OCI-LY3 (cell line): ENCODE results near the gene IGFBP7.

ENCODE experiments used
- H2AFZ ChIP-seq: fragments of 200-600, 300-600 bp; shearing (Covaris generic); 2 replicates; pipeline ENCODE4 v1.6.0; 2014; ENCODE audit warnings: antibody characterized with exemption, low read depth, low read length
- H3K27ac ChIP-seq: fragments of 200-600, 300-600 bp; sonication (generic); 2 replicates; pipeline ENCODE4 v1.5.1; 2014; ENCODE audit warnings: mild to moderate bottlenecking, low read length, moderate library complexity, mixed read lengths
- H3K27me3 ChIP-seq: fragments of 200-600, 300-600 bp; sonication (generic); 2 replicates; pipeline ENCODE4 v1.6.1; 2014; ENCODE audit warnings: low read depth, low read length, mixed read lengths
- H3K36me3 ChIP-seq: fragments of 200-600, 300-600 bp; sonication (generic); replicated peaks from 2 replicates; pipeline ENCODE3; 2014; ENCODE audit warnings: low read depth, low read length, mixed read lengths
- H3K4me1 ChIP-seq: fragments of 300-600, 200-600 bp; sonication (generic); 2 replicates; pipeline ENCODE4 v1.6.1; 2014; ENCODE audit warnings: low read length, mixed read lengths
- H3K4me2 ChIP-seq: fragments of 200-600, 300-600 bp; sonication (generic); 2 replicates; pipeline ENCODE4 v1.6.1; 2014; ENCODE audit warnings: low read length, mixed read lengths
- H3K4me3 ChIP-seq: fragments of 300-600, 200-600 bp; sonication (generic); 2 replicates; pipeline ENCODE4 v1.5.1; 2014; ENCODE audit warnings: antibody characterized with exemption, mild to moderate bottlenecking, low read length, moderate library complexity
- H3K79me2 ChIP-seq: fragments of 300-600, 200-600 bp; shearing (Covaris generic); 2 replicates; pipeline ENCODE4 v1.6.1; 2014; ENCODE audit warnings: mild to moderate bottlenecking, low read length, mixed read lengths
- H3K9ac ChIP-seq: fragments of 300-600, 200-600 bp; shearing (Covaris generic); 2 replicates; pipeline ENCODE4 v1.6.0; 2014; ENCODE audit warnings: mild to moderate bottlenecking, low read length, moderate library complexity
- H3K9me3 ChIP-seq: fragments of 200-600, 300-600 bp; shearing (Covaris generic); 2 replicates; pipeline ENCODE4 v1.6.1; 2014; ENCODE audit warnings: low read length, mixed read lengths; ENCODE audit not compliant: insufficient read depth
- H4K20me1 ChIP-seq: fragments of 200-600, 300-600 bp; sonication (generic); 2 replicates; pipeline ENCODE4 v1.6.1; 2016; ENCODE audit warnings: low read length, mixed read lengths; ENCODE audit not compliant: insufficient read depth
- EZH2phosphoT487 ChIP-seq: fragments of 200-600 bp; shearing (Covaris generic); IDR thresholded peaks from 2 replicates; pipeline ENCODE4 v1.6.1; 2018; ENCODE audit warnings: antibody characterized with exemption, mixed run types, low read depth
- TF ChIP-seq, protein P1 (sequence below): fragments of 200-600, 300-600 bp; sonication (generic); IDR thresholded peaks from 2 replicates; pipeline ENCODE4 v1.5.1; 2014; ENCODE audit warnings: antibody characterized with exemption, low read length, low read depth

The IGFBP7 gene

DNA sequence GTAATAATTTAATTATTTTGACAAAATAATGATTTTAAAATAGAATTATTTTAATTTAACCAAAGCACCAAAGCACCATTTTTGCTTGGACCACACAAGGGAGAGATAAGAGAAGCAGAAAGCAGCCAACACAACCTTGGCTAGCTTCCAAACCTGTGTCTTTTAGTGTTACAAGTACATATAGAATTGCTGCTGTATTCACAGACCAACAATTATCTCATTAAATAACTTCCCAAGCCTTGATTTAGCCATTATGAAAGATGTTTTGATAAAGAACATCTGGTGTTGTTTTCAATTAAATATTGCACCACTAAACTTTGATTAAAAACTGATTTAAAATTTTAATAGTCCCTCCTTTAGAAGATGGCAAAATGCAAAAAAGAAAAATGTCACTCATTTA is 14.0 kb upstream of the IGFBP7 start:
- Histone ChIP-seq H3K36me3 (no peaks in the 10 kb centered on the region), H2AFZ (no peak overlapping the region), H3K27ac (no peak overlapping the region), H3K9ac (no peak overlapping the region), H3K4me2 (no peak overlapping the region), H4K20me1 (no peaks in the 10 kb centered on the region), H3K4me1 (no peaks in the 10 kb centered on the region), H3K9me3 (no peaks in the 10 kb centered on the region), H3K79me2 (no peaks in the 10 kb centered on the region), H3K27me3 (peaks cover 5% of the 10 kb centered on the region; the same call in 1 of the 2 replicates), H3K4me3 (no peak overlapping the region)
- TF ChIP-seq, protein P1, sequence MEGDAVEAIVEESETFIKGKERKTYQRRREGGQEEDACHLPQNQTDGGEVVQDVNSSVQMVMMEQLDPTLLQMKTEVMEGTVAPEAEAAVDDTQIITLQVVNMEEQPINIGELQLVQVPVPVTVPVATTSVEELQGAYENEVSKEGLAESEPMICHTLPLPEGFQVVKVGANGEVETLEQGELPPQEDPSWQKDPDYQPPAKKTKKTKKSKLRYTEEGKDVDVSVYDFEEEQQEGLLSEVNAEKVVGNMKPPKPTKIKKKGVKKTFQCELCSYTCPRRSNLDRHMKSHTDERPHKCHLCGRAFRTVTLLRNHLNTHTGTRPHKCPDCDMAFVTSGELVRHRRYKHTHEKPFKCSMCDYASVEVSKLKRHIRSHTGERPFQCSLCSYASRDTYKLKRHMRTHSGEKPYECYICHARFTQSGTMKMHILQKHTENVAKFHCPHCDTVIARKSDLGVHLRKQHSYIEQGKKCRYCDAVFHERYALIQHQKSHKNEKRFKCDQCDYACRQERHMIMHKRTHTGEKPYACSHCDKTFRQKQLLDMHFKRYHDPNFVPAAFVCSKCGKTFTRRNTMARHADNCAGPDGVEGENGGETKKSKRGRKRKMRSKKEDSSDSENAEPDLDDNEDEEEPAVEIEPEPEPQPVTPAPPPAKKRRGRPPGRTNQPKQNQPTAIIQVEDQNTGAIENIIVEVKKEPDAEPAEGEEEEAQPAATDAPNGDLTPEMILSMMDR: no peak
- TF ChIP-seq EZH2phosphoT487: no peak

DNA sequence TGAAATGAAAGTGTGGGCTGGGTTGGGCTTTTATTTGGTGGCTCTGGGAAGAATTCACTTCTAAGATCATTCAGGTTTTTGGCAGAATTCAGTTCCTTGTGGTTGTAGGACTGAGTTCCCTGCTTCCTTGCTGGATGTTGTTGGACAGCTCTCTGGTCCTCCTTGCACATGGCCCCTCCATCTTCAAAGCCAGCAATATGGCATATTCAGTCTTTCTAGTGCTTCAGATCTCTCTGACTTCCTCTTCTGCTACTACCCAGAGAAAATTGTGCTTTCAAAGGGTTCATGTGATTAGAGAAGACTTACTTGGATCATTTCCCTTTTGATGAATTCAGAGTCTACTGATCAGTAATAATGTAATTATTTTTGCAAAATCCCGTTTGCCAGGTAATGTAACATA is 12.8 kb upstream of the IGFBP7 start:
- Histone ChIP-seq H3K36me3 (no peaks in the 10 kb centered on the region), H2AFZ (no peak overlapping the region), H3K4me1 (no peaks in the 10 kb centered on the region), H3K9me3 (no peaks in the 10 kb centered on the region), H3K4me3 (no peak overlapping the region), H3K27me3 (peaks cover 8% of the 10 kb centered on the region), H3K4me2 (no peak overlapping the region), H3K9ac (no peak overlapping the region), H3K27ac (no peak overlapping the region), H3K79me2 (no peaks in the 10 kb centered on the region), H4K20me1 (no peaks in the 10 kb centered on the region)
- TF ChIP-seq, protein P1: no peak

DNA sequence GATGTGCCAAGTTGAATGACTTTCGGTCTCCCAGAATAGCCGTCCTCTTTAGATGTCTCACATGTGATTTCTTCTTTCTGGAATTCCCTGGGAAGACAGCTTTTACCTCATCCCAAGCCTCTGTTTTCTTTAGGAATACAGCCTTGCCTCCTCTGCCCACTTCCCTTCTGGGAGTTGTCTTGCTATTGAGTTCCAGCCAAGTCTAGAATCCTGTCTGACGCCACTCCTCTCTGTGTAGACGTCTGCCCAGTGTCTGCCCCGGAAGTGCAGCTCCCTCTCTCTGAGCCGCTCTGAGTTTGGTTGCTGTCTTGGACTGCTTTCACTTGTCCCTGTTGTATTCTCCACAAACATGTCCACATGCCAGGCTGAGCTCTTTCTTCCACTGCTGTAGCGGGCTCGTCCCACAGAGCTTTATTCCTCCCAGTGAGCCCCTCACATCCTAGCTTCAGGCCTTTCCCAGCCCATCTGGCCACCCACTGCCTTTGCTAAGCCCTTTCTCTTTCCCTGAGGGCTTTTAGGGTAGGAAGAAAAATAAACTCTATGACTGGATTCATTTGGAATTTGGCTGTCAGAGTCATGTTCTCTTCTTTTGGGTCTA is 9.0 kb upstream of the IGFBP7 start:
- H3K9me3 ChIP-seq: no peaks in the 10 kb centered on the region
- H3K27me3 ChIP-seq: peaks cover 13% of the 10 kb centered on the region
- no peak overlapping the region for H3K4me3 ChIP-seq
- H3K36me3 ChIP-seq: no peaks in the 10 kb centered on the region
- H3K9ac ChIP-seq: no peak overlapping the region
- no peaks in the 10 kb centered on the region for H3K4me1 ChIP-seq
- H3K79me2 ChIP-seq: no peaks in the 10 kb centered on the region
- no peak overlapping the region for H3K27ac ChIP-seq
- TF ChIP-seq, protein P1: no peak
- TF ChIP-seq EZH2phosphoT487: no peak
- H4K20me1 ChIP-seq: no peaks in the 10 kb centered on the region
- H2AFZ ChIP-seq: no peak overlapping the region
- no peak overlapping the region for H3K4me2 ChIP-seq

DNA sequence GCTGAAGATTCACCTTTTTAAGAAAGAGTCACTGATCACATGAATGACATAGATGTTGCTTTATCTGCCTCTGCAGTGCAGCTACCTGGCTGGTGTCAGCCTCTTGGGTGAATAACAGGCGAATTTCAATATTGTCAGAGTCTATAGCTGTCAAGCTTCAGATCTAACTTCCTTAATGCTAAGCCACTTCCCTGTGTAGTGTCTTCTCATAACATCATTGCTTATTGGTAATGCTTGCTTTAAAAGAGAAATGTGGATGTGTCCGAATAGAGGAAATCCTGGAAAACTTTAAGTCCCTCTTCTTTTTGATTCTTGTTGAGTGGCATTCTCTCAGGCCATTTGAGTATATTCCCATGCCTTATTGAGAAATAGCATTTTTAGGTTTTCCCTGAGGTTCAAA is 7.3 kb upstream of the IGFBP7 start:
- no peaks in the 10 kb centered on the region for H3K4me1 ChIP-seq
- H3K9ac ChIP-seq: no peak overlapping the region
- no peak overlapping the region for H3K4me3 ChIP-seq
- H3K36me3 ChIP-seq: no peaks in the 10 kb centered on the region
- no peaks in the 10 kb centered on the region for H4K20me1 ChIP-seq
- no peak overlapping the region for H3K4me2 ChIP-seq
- no peaks in the 10 kb centered on the region for H3K9me3 ChIP-seq
- TF ChIP-seq, protein P1: no peak
- no peak for TF ChIP-seq EZH2phosphoT487
- H3K27me3 ChIP-seq: peaks cover 13% of the 10 kb centered on the region
- H3K79me2 ChIP-seq: no peaks in the 10 kb centered on the region
- H2AFZ ChIP-seq: no peak overlapping the region
- no peak overlapping the region for H3K27ac ChIP-seq
